HG02571 (cell line): ENCODE results near the gene C17orf100.
"Not testable (repeated sequence)": the region's sequence is repeated elsewhere in the genome, so short reads cannot be mapped to it uniquely, and the experiment has no call there.

Experiments used
- ATAC-seq: cut with Tn5 transposase; IDR thresholded peaks from one replicate; pipeline ENCODE4 v1.9.1; 2021; ENCODE audit warnings: mild to moderate bottlenecking, moderate library complexity; ENCODE audit not compliant: unreplicated experiment

The C17orf100 gene

DNA sequence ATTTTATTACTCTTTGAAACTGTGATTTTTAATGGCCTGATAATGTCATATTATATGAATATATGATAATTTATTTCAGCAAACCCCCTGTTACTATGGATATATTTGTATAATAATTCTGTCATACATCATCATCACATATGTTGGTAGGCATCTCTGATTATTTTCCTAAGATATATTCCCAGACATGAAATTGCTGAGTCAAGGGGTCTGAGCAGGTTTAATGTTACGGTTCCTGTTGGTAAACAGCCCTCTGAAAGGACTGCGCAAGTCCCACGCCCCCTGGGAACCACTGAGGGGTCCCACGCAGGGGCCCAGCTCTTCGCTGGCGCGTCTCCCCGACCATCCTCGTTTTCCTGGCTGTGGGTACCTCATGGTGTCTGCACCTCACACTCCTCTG is 37.4 kb downstream of the C17orf100 start:
- no peak for ATAC-seq

- ATAC-seq: no peak
These were observed 39.1 kb downstream of the C17orf100 start for GRCh38 chr17:6690641-6691040.

DNA sequence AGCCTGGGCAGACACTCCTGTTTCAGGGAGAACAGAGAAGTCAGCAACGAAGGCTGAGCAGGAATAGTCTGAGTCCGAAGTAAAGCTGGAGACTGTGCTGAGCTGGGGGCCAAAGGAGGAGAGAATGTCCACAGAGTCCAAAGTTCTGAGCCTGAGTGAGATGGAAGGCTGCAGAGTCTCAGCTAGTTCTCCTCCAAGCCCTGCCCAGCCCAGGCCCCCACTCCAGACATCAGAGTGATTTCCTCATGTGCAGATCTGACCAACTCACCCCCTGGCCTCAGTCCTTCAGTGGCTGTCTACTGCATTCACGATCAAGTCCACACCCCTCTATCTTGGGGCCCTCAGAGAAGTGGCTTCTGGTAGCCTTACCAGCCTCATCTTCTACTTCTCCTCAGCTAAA is 40.0 kb downstream of the C17orf100 start:
- ATAC-seq: no peak

GRCh38 chr17:6691958-6692357 is 40.4 kb downstream of the C17orf100 start:
- not testable (repeated sequence) for ATAC-seq

- ATAC-seq: no peak
These were observed 43.5 kb downstream of the C17orf100 start for GRCh38 chr17:6695051-6695450.

DNA sequence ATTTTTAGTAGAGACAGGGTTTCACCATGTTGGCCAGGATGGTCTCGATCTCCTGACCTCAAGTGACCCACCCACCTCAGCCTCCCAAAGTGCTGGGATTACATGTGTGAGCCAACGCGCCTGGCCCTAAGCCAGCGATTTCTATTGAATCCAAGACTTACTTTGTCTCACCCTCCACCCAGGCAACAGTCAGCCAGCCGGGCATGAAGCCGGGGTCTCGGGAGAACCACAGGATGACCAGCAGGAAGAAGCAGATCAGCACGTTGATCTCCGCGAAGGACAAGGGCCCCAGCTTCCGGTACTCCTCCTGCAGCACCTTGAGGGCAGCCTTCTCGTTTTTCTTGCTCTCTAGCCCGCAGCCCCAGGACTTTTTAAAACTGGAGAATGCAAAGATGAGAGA is 44.0 kb downstream of the C17orf100 start:
- ATAC-seq: no peak

DNA sequence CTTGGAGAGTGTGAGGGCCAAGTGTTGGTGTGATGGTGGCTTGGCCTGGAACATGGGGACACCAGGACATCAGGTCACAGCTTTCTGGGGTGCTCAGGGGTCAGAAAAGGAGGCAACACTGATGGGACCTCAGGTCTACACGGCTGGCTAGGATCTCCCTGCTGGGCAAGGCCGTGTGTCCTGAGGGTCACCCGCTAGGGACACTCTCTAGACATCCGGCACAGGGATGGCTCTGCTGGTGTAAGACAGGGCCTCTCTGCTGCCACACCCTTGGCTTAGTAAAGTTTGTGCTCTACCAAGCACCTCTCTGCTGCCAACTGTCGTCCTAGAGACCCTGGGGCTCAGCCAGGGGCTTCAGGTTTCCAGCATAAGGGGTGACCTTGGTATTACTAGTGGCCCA is 45.3 kb downstream of the C17orf100 start:
- ATAC-seq: no peak

DNA sequence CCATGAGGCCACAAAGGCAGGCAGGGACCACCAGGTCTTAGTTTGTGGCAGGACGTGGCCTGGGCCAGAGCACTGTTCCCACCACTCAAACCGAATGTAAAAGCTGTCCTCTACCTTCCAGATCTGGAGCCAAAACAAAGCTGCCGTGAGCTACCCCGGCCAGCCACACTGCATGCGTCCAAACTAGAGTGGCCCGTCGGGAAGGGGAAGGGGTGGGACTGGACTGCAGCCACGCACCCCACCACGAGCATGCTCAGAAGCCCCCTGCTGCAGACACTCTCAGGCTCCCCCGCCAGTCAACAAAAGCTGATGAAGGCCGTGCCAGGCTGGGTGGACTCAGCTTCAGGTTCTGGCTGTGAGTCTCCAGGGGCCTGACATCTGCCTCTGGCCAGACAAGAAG is 46.4 kb downstream of the C17orf100 start:
- ATAC-seq: no peak

DNA sequence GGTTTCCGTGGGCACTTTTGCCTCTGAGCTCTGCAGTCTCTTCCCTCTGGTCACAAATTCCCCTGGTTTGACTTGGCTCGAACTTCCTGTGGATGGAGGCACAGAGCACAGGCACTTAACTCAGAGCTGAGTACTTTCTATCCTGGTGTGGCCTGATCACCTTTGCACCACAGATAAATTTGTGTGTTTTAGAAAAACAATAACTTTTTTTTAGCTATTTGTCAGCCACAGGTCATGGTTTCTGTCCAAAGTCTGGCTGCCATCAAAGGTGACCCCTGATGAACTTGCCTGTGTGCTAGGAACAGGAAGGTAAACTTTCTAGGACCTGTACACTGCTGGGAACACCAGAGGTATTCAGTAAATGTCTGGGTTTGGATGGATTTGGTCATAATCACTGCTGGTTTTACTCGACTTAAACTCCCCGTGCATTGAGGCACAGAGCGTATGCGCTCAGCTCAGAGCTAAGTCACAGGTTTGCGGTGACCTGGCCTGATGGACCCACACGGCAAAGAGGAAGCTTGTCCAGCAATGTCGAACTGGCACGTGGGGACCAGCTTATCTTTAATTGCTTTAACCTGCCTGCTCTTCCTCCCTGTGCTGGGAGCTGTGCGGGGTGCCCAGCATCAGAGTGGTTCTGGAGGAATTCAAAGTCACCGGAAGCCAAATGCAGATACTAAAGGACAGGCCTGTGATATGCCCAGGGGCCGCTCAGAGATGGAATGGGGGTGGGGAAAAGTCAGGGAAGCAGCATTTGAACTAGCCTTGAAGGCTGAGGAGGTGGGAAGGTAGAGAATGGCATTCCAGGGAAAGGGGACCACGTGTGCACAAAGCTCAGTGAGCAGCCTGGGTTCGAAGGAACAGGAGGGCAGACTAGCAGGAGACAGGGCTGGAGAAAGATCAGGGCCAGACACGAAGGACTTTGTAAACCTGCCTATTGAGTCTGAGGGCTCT is 48.7 kb downstream of the C17orf100 start:
- no peak for ATAC-seq

DNA sequence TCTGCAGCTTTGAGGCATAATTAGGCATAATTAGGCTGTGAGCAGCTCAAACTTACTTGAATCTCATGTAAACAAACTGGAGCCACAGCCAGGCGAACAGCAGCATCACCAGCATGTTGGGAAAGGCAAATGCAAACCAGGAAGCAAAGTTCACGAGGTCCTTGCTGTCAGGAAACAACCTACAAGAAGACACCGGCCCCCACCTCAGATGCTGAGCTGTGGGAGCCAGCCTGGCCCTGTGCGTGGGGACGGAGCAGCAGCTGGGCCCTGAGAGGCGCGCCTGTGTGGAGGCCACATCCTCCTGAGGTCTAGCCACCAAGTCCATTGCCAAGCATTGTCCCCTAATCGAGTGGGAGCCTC is 49.4 kb downstream of the C17orf100 start:
- ATAC-seq: no peak

- ATAC-seq: no peak
These were observed 50.2 kb downstream of the C17orf100 start for GRCh38 chr17:6701719-6702118.

GRCh38 chr17:6702567-6703215 is 51.1 kb downstream of the C17orf100 start:
- no peak for ATAC-seq
